HG03097 (cell line): ENCODE measurements around the gene ARHGAP22.

Source experiments
- ATAC-seq: cut with Tn5 transposase; IDR thresholded peaks from one replicate; pipeline ENCODE4 v1.9.1; 2021; ENCODE audit not compliant: unreplicated experiment, low FRiP score

The ARHGAP22 gene

DNA sequence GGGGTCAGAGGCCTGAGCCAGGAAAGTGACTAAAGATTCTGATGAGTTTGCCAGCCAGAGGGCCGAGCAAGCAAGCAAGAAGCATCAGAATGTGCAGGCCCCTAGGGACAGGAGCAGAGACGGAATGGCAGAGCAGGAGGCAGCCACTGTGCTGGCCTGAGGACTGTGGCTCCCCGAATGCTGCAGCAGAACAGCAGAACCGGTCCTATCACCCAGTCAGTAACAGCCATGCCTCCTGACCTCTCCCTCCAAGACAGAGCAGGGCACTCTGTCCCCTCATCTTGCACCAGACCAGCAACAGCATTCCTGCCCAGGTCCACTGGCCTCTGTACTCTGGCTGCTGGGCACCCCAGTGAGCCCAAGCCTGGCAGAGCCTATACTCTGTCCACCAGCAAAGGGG, 85.9 kb downstream of the ARHGAP22 start:
- ATAC-seq = no peak

DNA sequence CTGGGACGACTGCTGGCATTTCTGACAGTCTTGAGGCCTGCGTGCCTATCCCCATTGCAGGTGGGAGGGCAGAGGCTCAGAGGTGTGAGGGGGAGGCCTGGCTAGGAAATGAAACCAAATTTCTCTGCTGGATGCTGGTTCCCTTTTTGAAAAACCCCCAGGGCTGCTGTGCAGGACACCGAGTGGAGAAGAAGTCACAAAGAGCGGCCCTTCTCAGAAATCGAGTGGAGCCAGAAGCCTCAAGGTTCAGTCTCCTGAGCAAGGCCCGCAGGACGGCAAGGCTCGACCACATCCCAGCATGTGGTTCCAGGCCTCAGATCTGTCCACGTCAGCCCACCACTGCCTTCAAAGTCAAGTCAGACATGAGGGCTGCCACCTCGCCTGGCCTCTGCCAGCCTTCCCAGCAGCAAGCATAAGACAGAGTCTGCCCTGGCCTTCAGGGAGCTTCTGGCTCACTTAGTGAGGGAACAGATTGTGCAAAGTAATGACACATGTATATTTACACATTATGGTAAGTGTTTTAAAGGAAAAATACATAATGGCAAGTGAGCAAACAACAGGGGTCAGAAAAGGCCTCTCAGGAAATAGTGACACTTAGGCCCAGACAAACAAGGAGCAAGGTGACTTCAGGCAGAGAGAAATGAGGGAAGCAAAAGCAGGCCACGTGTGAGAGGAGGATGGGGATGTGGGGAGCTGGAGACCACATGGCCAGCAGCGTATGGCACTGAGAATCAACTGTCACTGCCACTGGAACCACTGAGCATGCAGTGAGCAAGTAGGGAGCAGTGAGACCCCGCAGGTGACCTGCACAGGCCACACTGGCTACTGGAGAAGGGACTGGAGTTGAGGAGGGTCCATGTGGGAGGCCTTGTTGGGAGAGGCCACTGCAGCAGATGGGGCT, 86.7 kb downstream of the ARHGAP22 start:
- no peak for ATAC-seq

DNA sequence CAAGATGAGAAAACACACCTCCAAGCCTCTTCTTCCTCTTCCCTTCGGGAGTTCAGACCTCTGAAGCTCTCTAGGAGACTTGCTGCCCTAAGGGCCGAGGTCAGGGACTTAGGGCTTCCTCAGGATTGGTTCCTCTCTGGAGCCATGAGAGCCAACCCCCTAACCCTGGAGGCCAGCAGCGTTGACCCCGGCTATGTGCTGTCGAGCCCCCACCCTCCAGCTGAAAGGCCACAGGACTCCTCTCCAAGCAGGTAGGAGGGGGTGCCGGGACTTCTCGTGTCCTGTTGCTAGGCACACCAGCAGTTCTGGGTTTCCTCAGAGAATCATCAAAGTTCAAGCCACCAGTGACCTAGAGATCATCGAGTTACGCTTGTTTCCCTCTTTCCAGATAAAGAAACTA, 87.4 kb downstream of the ARHGAP22 start:
- ATAC-seq = no peak

DNA sequence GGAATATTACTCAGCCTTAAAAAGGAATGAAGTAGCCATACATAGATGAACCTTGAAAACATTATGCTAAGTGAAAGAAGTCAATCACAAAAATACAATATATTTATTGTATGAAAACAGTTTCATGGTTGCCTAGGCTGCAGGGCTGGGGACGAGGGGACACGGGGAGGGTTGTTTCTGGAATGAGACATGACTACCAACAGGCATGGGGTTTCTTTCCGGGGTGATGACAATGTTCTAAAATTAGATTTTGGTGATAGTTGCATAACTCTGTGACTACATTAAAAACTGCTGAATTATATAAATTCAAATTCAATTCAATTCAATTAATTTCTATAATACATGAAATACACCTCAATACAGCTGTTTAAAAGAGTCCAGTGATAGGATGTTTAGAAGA, 88.0 kb downstream of the ARHGAP22 start:
- no peak for ATAC-seq

DNA sequence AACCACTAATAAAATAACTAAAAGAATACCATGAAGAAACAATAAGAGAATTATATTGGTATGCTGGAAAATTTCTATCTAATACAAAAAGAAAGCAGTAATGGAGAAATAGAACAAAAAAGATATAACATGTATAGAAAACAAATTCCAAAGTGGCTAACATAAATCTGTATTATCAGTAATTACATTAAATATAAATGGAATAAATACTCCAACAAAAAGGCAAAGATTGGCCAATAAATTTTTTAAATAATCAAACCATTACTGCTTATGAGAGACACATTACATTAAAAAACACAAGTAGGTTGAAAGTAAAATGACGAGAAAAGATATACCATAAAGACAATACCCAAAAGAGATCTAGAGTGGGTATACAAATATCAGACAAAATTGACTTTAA, 90.0 kb downstream of the ARHGAP22 start:
- ATAC-seq = no peak

DNA sequence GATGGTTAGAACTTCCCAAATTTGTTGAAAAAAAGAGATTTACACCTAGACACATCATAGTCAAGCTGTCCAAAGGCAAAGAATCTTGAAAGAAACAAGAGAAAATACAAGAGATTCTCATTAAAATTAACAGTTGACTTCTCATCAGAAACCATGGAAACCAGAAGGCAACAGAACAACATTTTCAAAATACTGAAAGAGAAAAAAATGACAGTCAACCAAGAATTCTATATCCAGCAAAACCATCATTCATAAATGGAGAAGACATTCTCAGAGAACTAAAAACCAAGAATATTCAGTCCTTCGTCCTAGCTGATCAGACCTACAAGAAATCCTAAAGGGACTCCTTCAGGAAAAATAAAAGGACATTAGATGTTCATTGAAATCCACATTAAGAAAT, 90.6 kb downstream of the ARHGAP22 start:
- no peak for ATAC-seq

DNA sequence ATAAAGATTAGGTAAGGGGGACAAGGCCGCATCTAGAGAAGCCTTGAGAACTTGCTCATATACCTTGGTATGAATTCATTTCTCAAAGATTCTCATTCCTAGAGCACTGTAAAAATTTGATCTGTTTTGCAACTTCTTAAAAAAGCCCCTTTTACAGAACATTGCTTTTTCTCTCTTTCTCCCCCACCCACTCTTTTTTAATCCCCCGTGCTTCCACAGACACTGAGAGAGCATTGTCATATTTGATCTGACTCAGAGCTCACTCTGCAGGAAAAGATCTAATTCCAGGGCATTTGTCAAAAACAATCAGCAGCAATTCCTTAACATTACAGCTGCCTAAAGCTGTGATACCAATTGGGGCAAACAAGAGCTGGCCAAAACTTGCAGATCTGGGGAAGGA, 92.0 kb downstream of the ARHGAP22 start:
- ATAC-seq = no peak

DNA sequence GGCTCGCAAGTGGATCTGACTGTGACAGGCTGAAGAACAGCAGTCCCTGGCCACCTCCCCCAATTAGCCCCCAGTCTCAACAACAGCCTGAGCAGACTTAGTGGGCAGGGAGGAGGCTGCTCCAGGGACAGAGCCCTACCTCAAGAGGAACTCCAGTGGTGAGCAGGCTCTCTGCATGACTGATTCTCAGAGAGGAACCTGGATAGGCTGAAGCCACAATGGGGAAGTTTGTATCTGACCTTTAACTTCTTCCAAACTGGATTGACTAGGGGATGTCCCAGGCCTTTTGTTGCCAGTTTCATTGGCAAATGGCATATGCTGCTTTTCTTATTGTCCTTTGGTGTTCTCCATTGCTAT, 93.0 kb downstream of the ARHGAP22 start:
- ATAC-seq = no peak

DNA sequence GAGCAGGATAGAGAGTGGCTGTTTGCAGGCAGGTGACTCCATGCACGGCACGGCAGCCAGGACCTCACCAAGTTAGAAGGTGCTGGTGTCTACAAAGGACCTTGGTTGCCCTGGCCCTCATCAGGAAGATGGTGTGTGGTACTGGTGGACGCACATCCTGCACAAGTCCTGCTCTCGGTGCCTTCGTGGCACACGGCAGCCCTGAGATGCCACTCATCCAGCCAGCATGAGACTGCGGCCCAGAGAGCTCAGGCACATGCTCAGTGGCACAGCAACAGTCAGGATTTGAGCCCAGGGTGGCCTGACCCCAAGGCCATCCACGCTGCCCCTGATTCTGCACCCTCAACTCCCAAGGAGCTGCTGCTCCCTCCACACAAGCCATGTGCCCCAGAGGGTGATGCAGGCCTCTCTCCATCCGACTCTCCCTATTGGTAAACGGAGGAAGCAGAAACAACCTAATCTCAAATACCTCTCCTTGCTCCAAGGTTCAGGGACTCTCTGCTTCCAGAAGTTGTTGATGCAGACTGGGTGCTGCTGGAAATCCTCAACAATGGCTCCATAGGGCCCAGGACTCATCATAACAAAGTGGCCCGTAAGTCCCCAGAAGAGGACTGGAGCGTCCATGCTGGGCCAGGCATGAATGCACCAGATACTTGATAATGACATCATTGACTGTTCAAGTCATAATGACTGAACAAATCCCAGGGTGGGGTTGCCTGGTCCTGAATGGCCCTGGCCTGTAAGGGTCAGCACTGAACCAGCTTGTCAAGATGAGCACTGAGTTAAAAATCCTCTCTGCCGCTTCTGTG, 93.6 kb downstream of the ARHGAP22 start:
- no peak for ATAC-seq

DNA sequence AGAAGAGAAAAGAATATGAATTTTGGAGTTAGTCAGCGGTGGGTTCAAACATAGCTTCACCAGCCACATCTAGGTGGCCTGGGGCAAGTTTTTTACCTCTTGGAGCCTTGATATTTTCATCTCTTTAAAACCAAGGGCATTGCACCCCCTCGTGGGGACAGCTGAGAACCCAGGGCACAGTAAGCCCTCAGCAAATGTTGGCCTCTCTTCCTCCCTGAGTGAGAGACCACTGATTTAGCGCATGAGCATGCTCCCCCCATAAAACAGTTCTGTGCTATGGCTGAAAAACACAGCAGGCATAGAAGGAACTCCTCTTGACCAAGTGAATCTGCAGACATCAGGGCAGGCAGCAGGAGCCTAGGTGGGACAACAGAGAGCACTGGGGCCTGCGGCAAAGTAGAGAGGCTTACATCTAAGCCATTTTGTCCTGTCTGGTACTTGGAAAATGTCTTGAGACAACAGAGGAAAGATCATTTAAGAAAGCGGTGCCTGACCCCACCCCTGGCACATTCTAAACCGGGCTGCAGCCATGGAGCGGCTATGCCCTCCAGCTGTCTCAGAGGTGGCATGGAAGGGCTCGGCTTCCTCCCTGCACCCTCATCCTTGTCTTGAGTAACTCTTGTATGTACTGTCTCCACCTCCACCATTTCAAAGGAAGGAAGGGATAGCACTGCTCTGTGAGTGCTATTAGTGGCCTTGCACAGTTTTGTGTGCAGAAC, 94.7 kb downstream of the ARHGAP22 start:
- no peak for ATAC-seq

DNA sequence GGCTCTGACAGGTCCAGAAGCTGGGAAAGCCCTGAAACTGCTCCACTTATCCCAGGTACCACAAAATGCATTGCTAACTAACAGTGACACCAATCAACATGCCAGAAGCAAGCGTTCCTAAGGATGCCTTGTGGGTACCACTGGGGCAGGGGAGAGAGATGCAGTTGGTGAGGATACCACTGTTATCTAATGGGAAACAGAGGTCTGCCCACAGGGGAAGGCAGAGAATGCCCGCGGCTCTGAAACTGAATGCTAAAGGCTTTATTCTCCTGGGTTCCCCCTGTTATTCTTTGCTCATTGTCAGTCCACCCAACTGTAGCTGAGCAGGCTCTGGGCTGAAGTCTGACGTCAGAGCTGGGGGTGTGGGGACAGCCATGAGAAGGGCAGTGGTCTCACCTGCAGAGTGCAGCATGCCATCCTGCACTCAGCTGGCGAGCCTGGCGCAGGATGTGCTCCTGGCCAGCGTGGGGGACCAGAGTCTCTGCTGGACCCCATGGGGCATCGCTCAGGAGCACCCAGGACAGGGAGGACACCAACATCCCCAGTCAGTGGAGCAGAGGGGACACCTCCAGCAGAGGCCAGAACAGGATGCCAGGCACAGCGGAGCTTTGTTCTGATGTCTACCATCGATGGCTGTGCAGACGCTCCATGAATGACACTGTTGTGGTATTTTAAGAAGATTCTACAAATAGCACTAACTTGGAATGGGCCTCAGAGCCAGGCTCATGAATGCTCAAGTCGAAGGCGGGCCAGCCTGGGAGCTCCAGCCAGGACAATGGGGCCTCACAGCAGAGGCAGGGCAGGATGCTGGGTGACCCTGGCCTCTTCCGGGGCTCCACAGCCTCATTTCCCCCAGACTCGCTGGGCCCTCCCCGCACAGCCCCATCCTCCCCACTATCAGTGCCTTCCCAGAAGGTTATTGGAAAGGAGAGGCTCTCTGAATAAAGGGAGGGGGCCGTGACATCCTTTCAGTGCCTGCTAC, 95.8 kb downstream of the ARHGAP22 start:
- no peak for ATAC-seq

DNA sequence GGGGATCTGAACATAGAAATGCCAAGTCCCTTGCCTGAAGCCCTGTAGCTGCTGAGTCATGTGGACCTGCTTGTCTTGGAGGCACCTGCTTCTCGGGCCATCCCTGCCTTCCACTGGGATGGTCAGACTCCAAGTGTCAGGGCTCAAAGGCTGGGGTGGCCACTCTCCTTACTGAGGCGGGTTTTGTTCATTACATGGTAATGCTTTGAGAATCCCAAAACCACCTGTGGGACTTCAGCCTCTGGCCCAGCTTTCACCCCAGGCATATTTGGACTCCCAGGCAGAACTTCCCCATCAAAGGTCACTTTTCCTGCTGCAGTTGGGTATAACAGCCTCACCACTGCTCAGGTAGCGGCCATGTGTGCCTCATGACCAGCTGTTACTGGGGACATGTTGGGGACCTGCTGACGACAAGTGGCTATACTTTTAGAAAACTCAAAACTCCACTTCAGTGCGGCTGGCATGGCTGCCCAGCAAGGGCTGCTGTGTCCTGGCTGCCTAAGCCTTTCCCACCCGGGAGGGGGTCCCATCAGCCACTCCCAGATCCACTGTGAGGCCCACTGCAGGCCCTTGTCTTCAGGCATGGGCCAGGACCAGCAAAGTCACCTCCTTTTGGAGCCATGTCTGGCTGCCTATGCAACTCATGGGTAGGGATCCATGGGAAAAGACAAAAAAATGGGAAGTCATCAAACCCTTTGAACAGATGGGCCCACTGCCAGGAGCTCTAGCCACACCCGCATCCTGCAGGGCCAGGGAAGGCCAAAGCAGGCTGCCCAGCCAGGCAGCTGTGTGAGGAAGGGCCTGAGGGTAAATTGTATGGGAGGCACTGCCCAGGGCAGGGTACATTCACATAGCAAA, 96.7 kb downstream of the ARHGAP22 start:
- no peak for ATAC-seq

DNA sequence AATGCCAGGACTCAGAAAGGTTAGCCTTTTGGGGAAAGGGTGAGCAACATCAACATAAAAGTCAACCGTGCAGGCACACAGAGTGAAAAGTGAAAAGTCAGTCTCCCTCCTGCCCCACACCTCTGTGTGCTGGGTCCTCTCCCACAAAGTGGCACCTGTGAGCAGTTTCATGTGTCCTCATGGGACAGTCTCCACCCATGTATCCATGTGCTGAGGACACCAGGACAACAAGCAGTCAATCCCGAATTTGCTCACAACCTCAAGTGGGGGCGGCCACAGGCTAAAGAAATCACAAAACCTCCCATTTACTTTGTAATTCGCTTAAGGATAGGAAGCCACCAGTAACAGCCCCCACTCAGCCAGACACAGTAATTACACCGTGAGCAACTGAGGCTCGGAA, 97.4 kb downstream of the ARHGAP22 start:
- ATAC-seq = no peak

DNA sequence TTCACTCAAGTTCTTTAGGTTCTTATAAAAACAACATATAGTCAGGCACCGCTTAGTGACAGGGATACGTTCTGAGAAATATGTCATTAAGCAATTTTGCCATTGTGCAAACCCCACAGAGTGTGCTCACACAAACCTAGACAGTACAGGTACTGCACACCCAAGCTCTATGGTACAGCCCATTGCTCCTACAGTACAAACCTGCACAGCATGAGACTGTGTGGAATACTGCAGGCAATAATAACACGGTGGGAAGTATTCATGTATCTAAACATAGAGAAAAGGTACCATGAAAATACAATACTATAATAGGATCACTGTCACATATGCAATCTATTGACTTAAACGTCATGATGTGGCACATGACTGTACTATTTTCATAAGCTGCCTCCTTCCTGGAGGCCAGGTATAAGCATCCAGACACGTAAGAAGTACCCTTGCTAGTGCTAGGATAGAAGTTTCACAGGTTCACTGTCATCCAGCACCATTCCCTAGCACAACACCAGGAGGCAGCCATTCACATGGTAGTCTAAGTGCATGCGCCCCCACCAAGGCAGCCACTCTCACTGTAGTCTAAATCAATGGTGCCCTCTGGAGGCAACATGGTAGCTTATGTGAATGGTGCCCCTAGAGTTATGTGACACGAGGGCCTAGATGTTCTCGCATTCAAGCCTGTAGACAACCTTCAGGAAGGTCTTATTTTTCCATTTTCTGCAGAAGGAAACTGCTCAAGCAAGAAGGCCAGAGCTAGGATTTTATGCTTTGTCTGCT, 98.5 kb downstream of the ARHGAP22 start:
- no peak for ATAC-seq

DNA sequence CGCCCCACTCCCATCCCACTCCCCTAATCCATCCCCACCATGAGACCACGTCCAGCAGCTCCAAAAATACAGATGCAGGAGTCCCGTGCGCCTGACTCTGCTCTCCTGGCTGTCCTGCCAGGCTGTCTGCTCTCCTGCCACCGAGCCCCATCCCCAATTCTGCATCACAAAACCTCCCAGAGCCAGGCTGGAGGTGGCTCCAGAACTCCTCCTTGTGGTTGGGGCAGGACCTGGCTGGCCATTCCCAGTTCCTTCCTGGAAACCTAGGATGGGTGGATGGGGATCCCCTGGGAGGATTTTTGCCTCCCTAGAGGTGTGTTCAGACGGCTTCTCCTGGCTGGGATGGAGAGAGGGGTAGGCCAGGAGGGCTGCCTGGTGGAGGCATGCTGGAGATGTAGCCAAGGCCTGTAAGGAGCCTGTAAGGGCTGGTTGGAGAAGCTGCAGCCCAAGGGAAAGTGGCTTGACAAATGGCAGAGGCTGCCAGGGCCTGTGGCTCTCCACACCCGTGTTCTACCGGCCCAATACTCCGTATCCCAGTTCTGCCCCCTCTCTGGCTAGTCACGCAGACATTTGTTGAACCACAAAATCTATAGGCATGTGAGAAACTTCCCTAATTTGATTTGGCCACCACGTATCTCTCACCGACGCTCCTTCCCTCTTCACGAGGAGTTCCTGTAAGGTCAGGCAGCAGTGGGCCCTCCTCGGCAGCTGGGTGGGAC, 99.3 kb downstream of the ARHGAP22 start:
- no peak for ATAC-seq

DNA sequence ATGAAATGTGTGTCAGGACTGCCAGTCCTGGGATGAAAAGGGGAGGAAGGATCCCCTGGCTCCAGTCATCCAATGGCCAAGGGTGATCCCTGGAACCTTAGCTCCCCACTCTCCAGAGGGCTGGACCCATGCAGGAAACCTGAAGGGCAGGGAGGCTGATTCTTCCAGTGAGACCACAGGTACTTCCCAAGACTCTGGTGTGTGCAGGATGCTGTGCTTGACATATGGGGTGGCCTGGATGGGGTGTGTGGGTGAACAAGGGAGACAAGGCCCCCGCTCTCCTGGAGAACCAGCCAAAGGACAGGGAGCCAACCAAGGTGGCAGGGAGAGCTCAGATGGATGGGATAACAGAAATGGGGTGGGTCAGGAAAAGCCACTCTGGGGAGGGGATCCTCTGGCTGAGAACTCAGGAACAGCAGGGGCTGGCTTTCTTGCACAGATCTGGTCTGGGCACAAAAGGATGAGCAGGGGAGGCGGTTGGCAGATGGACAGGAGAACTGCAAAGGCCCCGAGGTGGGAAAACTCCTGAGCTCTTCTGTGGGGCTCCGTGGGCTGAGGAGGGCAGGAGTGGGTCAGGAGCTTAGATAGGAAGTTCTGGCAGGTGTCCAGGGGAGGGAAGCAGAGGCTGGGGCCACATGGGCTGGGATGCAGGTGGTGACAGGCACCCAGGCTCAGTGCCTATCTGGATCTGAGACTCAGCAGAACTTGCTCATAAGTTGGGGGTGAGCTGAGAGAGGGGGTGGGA, 100.6 kb downstream of the ARHGAP22 start:
- no peak for ATAC-seq

DNA sequence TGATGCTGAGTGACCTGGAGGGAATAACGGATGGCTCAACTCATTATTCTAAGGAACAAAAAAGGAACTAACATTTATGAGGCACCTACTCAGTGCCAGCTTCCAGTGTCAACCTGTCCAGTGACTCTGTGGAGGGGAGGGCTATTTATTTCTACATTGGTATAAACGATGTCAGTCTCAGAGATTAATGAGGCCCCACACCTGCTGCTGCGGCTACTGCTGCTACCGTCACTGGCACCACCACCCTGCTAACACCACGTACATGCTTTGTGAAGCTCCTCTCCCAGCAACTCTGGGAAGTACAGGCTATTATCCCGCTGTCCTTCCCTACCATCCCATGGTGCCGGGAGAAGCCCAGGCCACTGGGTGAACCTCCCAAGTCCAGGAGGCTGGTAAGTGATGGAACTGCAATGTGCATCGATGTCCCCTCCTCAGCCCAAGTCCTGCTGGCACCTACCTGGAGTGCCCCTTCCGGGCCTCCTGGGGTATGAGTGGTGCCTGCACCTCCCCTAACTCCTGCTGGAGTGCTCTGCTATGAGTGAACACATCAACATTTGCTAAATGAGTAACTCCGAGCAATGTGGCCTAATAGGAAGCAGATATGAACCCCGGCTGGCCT, 101.5 kb downstream of the ARHGAP22 start:
- no peak for ATAC-seq
